Measurements from ENCODE around the gene IL17B.

Gene IL17B
- total RNA-seq, result 0 reads per million in 2 donors

DNA sequence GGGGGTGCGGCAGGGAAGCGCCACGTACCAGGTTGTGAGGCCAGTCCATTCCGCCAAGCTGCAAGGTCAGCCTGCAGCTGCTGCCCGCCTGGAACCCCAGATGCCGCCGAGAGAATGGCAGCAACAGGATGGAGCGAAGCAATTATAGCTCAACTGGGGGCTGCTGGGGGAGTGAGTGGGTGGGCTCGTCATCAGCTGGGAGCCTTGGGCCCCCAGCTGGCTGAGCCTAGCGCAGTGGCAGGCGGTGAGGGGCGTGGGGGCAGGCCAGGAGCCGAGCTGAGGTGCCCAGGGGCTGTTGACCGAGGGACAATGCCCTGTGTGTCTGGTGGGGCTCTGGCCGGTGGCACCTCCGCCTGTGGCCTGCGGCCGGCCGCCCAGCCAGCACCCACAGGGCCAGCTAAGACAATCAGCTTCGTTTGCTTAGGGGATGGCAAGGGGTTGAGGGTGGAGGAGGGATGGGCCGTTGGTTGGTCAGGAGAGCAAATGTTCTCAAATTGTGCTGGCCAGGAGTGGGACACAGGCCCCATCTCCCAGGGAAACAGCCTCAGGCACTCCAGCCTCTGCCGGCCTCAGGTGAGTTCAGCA is at the start of gene IL17B:
IL17B (minus strand) TSS at position 116 of the 585 bp plus-strand sequence; CDS start at position 49, 67 bp downstream.
- no peak for DNase-seq

DNA sequence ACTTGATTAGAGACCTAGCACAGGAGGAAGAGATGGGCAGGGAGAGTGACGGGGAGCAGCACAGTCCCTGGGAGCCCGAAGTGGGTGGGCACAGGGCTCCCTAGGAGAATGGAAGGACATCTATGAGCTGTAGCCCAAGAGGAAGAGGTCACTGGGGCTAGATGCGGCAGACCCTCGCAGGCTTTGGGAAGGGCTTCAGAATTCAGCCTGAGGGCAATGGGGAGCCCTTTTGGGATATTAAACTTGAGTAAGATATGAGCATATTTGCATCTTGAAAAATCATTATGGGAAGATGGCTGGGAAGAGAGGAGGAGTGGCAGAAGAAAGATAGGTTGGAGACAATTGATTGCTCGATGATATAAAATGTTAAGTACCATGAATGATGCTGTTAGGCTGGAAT is 48.9 kb upstream of the IL17B start:
- DNase-seq, result no peak

- DNase-seq, result no peak
Observed at GRCh38 chr5:149427374-149427773, 48.3 kb upstream of the IL17B start.

GRCh38 chr5:149426931-149427330 is 47.8 kb upstream of the IL17B start:
- no peak for DNase-seq

- no peak for DNase-seq
Observed at GRCh38 chr5:149425729-149426128, 46.6 kb upstream of the IL17B start.

DNA sequence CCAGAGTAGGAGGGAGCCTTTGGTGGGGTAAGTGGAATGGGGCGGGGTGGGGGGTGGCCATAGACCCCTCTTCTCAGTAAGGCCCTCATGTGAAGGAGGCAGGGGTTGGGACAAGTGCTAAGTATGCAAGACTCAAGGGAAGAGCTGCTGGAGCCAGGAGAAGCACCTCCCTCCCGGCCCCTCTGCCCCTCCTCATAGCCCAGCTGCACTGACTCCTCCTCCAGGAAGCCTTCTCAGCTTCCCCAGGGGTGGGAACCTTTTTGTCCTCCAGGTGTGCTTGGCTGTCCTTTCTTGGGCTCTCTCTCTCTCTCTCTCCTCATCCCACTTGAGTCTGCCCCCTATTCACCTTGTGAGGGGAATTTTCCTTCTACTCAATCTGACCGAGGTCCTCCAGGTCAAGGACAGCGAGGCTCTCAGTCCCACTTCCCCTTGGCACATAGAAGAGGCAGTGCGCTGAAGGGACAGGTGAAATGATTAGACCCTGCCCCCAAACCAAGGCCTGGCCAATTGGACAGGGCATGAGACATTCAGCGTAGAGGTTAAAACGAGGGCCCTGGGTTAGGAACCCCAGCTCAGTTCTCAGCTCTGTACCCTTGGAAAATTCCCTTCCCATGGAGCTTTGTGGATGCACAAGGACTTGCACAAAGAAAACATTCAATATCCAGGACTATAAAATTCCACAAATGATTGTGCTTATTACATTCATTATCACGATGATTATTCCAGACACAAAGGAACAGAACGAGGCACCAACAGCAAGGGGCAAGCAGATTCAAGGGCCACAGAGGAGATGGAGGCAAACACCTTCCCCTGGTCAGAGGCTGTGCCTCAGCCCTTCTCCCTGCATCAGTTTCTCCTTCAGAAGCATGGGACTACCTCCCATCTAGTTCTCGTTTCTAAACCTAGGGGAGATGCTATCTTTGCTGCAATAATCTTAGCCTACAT is 45.6 kb upstream of the IL17B start:
- DNase-seq, result no peak

DNA sequence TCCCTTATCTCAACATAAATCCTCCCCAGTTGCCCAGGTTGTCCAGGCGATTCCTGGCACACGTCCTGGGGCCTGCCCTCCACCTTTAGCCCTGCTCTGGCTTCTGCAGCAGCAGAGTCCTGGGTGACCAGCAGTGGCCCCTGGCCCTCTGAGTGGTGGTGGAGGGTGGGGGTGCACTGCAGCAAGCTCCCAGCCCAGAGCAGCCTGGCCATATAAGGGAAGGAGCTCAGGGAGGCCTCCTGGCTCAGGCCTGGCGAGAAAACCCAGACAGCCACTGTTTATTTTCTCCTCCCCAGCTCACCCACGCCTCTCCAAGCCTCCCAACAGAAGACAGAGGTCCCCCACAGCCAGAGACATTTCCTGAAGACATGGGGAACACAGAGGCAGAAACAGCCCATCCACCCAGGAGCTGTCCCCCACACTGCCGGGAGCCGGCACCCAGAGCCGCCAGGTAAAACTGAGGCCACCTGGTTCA is 44.7 kb upstream of the IL17B start:
- no peak for DNase-seq

- no peak for DNase-seq
Observed at GRCh38 chr5:149423049-149423793, 44.1 kb upstream of the IL17B start.

DNA sequence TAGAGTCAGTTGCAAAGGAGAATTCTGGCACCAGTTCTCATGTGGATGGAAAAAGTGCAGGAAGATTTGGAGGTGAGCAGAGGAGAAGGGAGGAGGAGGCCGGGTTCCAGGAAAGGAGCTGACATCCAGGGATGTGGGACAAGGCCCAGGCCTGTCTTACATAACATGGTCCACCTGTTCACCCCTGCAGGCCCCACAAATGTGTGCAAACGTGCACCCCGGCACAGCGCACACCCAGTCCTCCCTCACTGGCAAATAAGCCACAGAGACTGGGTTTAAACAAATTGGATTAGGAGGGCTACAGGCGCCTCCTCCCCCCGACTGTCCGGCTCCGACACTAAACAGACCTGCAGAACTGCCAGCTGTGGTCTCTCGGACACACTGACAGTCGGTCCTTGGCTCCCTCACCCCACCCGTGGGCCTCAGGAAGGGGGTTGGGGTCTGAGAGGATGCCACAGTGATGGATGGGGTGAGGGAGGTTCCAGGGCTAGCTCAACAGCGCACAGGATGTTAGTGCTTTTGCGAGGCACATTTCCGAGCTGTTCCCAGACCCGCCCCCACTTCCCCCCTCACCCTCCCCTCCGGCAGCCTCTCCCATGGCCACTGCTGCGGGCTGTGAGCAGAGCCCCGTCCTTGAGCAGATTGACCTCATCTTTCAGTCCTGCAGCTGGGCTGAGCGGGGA is 43.4 kb upstream of the IL17B start:
- DNase-seq, result no peak

GRCh38 chr5:149421834-149422233 is 42.7 kb upstream of the IL17B start:
- no peak for DNase-seq

GRCh38 chr5:149421372-149421685 is 42.2 kb upstream of the IL17B start:
- no peak for DNase-seq

DNA sequence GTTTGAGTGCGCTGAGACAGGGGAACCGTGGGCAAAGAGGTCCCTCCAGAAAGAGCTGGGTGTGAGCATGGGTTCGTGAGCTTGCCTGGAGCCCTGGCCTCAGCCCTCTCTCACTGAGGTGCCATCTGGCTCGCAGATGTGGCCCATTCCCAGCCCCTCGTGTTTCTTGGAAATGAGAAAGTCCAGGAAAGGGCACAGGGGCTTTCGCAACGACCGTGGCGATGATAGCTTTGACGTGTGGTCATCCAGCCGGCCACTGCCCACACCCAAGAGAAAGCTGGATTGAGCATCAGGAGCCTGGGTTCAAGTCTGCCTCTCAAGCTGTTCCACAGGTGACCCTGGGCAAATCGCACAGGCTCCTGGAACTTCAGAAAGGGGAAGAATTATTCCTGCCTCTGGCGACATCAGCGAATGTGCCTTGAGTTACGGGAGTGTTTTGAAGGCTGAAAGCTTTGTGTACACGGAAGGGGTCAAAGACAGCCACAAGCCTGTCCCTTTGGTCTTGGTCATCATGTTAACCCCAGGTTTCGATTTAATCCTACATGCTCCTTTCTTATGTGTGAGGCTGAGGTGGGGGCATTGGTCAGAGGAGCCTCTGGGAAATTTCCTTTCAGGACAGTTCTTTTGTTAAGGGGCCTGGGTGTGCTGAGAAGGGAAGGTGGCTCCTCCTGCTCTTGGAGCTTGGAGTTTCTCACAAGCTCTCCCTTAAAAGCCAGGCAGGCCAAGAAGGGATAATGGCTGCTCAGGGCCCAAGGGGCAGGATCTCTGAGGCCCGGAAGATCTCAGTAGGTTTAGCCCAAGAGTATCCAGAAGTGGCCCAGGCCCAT is 41.7 kb upstream of the IL17B start:
- no peak for DNase-seq

DNA sequence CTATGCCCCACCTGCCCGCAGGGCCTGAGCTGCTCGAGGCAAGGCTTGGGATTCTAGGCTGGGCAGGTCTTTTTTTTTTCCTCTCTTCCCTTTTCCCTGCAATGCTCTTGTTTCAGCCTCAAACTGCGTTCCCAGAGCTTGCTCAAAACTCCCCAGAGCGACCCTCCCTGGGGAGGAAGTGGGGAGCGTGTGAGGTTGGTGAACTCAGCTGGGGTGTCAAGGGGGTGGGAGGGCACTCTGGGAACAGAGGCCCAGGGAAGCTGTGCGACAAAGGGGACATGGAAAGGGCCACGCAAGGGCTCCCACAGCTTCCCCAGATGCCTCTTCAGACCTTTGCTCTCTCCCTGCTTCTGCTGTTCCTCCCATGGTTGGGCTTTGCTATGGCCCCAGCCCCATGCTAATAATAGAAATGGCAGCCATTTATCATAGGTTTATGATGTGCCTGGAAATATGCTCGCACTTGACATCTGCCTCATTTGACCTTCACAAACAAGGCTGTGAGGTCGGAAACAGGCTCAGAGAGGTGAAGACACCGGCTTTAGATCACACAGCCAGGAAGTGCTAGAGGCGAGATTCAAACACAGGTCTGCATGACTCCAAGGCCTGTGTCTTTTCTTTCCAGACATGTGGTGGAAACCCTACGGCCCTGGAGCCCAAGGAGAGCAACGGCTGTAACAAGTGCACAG is 40.9 kb upstream of the IL17B start:
- no peak for DNase-seq

GRCh38 chr5:149419532-149419858 is 40.4 kb upstream of the IL17B start:
- no peak for DNase-seq

DNA sequence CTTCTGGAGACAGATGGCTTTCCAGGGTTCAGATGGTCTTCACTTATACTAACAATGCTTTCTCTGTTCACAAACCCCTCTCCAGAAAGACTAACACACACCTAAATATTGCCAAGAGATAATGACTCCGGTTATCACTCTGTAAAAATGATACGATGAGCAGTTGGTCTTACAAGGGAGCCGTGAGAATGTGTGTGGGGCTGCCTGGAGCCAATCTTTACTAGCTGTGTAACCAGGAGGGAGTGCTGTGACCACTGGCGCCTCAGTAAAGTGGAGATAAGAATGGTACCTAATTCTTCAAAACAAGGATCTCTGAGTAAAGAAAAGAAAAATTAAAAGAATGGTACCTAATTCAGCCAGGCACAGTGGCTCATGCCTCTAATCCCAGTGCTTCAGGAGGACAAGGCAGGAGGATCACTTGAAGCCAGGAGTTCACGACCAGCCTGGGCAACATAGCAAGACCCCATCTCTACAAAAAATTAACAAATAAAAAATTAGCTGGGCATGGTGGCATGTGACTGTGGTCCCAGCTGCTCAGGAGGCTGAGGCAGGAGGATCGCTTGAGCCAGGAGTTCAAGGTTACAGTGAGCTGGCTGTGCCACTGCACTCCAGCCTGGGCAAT is 39.9 kb upstream of the IL17B start:
- DNase-seq, result no peak

GRCh38 chr5:149417711-149418368 is 38.7 kb upstream of the IL17B start:
- DNase-seq, result no peak

DNA sequence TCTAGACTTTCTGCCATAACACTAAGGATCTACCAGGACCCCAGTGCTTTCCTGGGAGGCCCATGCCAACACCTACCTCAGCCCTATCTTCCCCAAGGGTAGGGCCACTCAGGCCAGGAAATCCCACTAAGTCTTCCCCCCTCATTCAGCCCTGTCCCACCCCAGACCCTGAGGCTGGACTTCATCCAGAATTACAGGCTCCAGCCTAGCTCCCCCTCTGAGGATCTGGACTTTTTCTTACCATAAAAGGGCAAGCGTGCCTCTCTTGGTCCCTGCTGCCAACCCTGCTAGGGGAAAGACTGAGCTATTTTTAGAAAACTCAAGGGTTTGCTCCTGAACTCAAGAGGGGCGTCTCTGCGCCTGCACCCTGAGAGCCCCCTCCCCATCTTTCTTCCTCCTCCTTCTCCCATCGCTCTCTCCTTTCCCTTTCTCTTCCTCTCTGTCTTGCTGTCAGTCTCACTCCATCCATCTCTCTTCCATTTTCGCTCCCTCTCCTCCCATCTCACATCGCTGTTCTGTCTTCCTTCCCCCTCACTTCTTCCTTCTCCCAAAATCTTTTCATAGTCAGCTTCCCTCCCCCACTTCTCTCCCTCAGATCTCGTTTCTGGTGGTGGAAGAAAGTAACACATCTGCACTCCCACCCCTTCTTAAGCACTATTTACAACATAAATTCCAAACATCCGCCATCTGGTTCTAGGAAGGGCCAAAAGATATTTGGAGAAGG is 38.1 kb upstream of the IL17B start:
- DNase-seq, result no peak

DNA sequence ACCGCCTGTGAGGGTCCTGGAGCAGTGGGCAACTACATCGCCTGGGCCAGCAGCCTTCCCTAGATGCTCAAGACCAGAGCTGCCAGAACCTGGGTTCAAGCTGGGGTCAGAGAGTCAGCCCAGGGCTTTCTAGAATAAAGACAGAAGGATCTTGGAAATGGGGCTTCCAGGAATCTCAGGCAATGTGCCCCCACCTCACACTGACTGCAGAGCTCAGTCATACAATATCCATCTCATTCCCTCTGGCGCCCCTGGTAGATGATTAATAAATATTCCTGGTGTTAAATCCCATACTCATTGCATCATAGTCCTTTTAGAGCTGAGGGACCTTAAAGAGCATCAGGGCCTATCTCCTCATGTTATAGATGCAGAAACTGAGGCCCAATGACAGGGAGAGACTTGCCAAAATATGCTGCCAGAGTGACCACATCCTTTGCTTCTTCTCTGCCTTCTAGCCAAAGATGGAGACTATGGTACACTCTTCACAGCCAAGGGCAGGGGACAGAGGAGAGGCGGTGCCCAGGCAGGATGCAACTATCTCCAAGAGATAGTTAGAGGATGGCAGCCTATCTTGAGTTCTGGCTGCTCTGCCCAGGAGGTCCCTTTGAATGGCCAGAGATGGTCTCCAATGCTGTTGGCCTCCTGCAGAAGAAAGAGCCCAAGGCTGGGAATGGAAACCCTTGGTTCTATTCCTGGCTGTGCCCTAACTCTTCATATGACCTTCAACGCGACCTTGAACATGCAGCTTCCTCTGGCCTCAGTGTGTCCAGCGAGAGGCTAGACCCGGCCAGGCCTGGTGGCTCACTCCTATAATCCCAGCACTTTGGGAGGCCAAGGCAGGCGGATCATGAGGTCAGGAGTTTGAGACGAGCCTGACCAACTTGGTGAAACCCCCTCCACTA is 36.2 kb upstream of the IL17B start:
- no peak for DNase-seq

Data from activated gamma-delta T cell (primary cell).